Activated T-helper 2 cell treated with anti-CD3 and anti-CD28 coated beads, Interferon-gamma antibody, Interleukin-2, Interleukin-4, amounts not matched to agents 10 μg/mL and 5 μg/mL and 100 μg/mL, durations not matched to agents 14 hours and 24 hours and 36 hours (primary cell): ENCODE results near the gene PUM2. TPM values are rescaled to one million over a fixed set of nuclear protein-coding genes. Genes with fewer than 3 reads are reported as not detected.

Experiments
- DNase-seq: peaks from one replicate; pipeline ENCODE4 v3.0.0; 2021; ENCODE audit warnings: low spot score
- H3K27ac Mint-ChIP-seq: one replicate; pipeline ENCODE4 v1.8.0; 2021; ENCODE audit warnings: mixed read lengths
- H3K27me3 Mint-ChIP-seq: one replicate; pipeline ENCODE4 v1.8.0; 2021; ENCODE audit warnings: low read depth, mixed read lengths
- H3K36me3 Mint-ChIP-seq: one replicate; pipeline ENCODE4 v1.8.0; 2021; ENCODE audit warnings: low read depth, mixed read lengths
- H3K4me1 Mint-ChIP-seq: one replicate; pipeline ENCODE4 v1.8.0; 2021; ENCODE audit warnings: low read depth, mixed read lengths
- H3K4me3 Mint-ChIP-seq: one replicate; pipeline ENCODE4 v1.8.0; 2021; ENCODE audit warnings: low read depth, mild to moderate bottlenecking, moderate library complexity, mixed read lengths
- H3K9me3 Mint-ChIP-seq: one replicate; pipeline ENCODE4 v1.8.0; 2021; ENCODE audit warnings: mixed read lengths
- intact Hi-C: fragments of 100-400 bp; cut with micrococcal nuclease; formaldehyde crosslinking; loops from one replicate; pipeline ENCODE4 v1.15.1; 2023
- total RNA-seq: library from RNA; stranded (reverse); gene quantifications from 2 replicates; pipeline ENCODE4 v1.2.3, GENCODE V29; 2022

PUM2 gene
- total RNA-seq, 1 donor from 2014 or later: 121 TPM

DNA sequence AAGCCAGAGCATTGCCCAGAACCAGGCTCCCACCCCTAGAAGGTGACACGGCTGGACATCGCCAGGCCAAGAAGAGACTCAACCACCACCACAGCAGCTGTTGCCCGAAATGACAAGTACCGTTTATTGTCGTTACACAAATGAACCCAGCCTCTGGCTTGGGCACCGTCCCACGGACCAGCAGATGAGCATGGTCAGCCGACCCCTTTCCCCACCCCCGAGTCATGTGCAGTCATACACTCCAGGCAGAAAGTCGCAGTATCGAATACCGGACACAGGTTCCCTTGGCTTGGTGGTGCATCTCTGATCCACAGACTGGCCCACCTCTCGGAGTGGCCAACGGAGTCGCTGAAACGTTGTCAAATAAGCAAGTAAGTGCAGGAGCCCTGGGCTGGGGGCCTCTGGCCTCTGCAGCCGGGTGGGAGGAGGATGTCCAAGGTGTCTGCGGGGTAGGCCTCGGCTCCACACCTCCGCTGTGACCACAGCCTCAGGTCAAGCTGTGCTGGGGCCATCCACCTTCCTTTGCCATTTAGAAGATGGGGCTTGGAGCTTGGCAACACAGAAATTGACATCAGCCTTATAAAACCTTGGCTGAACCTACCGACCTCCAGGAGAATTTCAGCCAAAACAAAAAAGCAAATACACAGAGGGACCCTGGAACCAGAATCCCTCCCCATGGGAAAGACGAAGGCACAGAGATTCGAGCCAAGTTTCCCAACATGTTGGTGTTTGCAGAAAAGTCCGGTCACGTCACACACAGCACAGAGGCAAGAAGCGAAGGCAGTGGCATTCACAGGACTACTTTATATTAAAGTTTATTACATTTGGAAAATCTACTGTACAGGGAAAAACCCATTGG is 149.7 kb downstream of the PUM2 start:
- H3K9me3 Mint-ChIP-seq: no peaks in the 10 kb centered on the region
- H3K27ac Mint-ChIP-seq: no peak overlapping the region
- H3K4me3 Mint-ChIP-seq: no peak overlapping the region
- H3K4me1 Mint-ChIP-seq: no peaks in the 10 kb centered on the region
- no peaks in the 10 kb centered on the region for H3K36me3 Mint-ChIP-seq
- intact Hi-C loops: no loop called here
- no peak for DNase-seq
- H3K27me3 Mint-ChIP-seq: no peaks in the 10 kb centered on the region

DNA sequence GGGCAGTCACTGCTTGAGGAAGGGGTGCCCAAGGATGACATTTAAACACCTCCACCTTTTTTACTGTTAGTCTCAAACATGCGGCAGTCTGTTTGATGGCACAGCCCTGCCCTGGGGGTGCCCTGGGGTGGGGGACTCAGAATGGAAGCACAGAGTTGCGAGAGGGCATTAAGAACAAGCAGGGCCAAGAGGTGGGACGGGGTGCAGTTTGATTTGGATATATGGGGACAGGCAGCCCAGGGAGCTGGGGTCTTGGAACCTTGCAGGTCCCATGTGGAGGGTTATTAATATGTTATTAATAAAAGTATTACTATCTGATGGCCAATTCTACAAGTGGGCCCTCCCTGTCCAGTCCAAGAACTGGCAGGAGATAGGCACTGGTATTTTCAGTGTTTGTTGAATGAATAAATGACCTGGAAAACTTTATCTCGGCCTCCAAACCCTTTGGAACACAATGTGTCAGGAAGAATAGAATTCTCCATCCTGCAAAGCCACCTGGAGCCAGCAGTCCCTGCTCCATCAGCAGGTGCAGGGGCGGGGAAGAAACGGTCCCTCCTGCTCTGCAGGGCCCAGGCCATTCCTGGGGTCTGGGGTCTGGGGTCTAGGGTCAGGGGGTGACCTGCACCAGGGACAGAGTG is 150.9 kb downstream of the PUM2 start:
- Mint-ChIP-seq H3K9me3 (no peaks in the 10 kb centered on the region), H3K36me3 (no peaks in the 10 kb centered on the region), H3K27ac (no peak overlapping the region), H3K4me3 (no peak overlapping the region), H3K4me1 (no peaks in the 10 kb centered on the region), H3K27me3 (no peaks in the 10 kb centered on the region)
- DNase-seq: no peak
- intact Hi-C loops: no loop called here

DNA sequence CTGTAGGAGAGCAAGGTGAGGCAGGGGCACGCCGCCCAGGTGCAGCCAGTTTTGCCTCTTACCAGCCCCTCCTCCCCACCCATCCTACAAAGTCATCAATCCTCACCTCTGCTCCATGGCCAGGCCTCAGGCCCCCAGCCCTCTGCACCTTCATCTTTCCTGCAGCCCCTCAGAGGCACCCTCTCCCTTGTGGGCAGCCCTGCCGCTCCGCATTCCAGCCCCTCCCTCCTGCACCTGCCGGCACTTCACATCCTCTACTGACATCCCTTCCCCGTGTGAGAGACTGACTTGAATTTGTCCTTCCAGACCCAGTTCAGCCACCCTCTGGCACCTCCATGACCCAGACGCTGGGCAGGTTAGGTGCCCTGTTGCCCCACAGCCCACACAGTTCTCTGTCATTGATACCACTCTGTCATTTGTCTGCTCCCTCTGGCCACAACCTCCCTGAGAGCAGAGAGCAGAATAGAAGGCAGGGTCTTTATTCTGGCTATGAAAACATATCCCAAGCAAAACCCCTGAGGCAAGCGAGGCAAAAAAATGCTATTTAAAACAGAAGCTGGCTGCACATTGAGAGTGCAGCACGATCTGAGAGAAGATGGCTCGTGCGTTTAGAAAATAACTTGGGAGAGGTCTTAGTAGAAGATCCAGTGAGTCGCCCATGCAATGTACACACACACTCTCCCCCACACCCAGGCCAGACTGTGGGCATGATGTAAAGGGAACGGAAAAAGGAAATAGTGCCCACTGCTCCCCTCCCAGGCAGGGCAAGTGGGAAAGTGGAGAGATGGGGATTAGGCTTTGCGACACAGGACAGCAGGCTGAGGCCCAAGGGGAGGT is 151.6 kb downstream of the PUM2 start:
- H3K4me3 Mint-ChIP-seq: no peak overlapping the region
- intact Hi-C loops: no loop called here
- no peak for DNase-seq

More for the DNA sequence above, 151.6 kb downstream of the PUM2 start:
- no peaks in the 10 kb centered on the region for H3K9me3 Mint-ChIP-seq
- H3K27me3 Mint-ChIP-seq: no peaks in the 10 kb centered on the region
- no peaks in the 10 kb centered on the region for H3K4me1 Mint-ChIP-seq
- H3K27ac Mint-ChIP-seq: no peak overlapping the region
- no peaks in the 10 kb centered on the region for H3K36me3 Mint-ChIP-seq

Other genes starting within 250 kb of the PUM2 start
- 0.59 and 0.62 TPM in 2 replicates for gene SDC1, start 125.7 kb downstream of the PUM2 start, total RNA-seq
- gene RHOB, start 96.2 kb upstream of the PUM2 start, total RNA-seq: 119 and 123 TPM in 2 replicates